Measurements from ENCODE around the gene CASS4. TPM values are rescaled to one million over a fixed set of nuclear protein-coding genes. Genes with fewer than 3 reads are reported as not detected.

CASS4 gene
- total RNA-seq, 1 experiment from 2014 or later, result 0.17 TPM

DNA sequence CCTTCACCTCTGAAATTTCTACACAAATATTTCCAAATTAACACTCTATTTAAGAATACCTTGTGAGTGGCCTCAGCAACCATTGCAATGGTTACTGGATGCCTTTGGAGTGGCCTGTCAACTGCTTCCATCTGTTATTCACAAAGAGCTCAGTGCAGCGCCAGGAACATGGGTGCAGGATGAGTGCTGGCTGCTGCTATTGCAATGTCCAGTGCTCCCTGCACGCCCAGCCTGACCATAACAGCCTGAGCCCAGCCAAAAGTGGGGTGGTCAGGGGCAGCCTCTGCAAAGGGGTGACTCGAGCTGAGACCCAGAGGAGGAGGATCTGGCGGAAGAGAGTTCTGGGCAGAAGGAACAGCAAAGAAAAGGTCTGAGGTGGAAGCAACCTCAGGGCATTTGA, 18.4 kb downstream of the CASS4 start:
- POLR2A ChIA-PET, result no interaction called here
- Histone ChIP-seq H3K4me1 (ENCODE audit: control insufficient read depth in 1 of 2, insufficient read depth in 2 of 2, low read length in 2 of 2) (peaks cover 0 to 11% of the 10 kb centered on the region in 2 experiments; a peak in 2 of 4 replicates), H3K79me2 (ENCODE audit: insufficient read depth, low read length) (no peaks in the 10 kb centered on the region)

More for the DNA sequence above, 18.4 kb downstream of the CASS4 start:
- H3K9me2 ChIP-seq (ENCODE audit: insufficient read depth), result no peaks in the 10 kb centered on the region
- no peak overlapping the region for H3K4me3 ChIP-seq (replicated peaks in 1 of 2; ENCODE audit: low read depth in 1 of 2, low read length in 2 of 2)
- ATAC-seq (no peak), DNase-seq (ENCODE audit: low read depth, low spot score) (no peak)
- no peaks in the 10 kb centered on the region for H4K20me1 ChIP-seq (ENCODE audit: insufficient read depth)
- RAD21 ChIA-PET (ENCODE audit: low non-redundant PET in 1 of 2, low total read pairs in 2 of 2, uncharacterized antibody in 2 of 2, unreplicated experiment in 2 of 2), result no interaction called here
- H3K9me3 ChIP-seq (ENCODE audit: control insufficient read depth in 1 of 2, insufficient read depth in 1 of 2, low read depth in 1 of 2, low read length in 2 of 2), result no peaks in the 10 kb centered on the region
- no peaks in the 10 kb centered on the region for H3K27me3 ChIP-seq (ENCODE audit: insufficient read depth, low read length)
- H3K9ac ChIP-seq (ENCODE audit: low read length), result no peak overlapping the region
- H3K4me2 ChIP-seq (ENCODE audit: low read length), result no peak overlapping the region
- intact Hi-C loops (cut with micrococcal nuclease), result no loop called here
- CTCF ChIA-PET, result no interaction called here
- no peaks in the 10 kb centered on the region for H3K36me3 ChIP-seq (ENCODE audit: control insufficient read depth in 1 of 2, insufficient read depth in 2 of 2, low read length in 2 of 2)
- TF ChIP-seq POLR2A (IDR thresholded peaks at IDR 0.05; ENCODE audit: borderline replicate concordance, extremely low read depth, insufficient read depth, insufficient read length), result no peak
- TF ChIP-seq SP1 (IDR thresholded peaks at IDR 0.05; ENCODE audit: low read depth), result no peak
- no peak for TF ChIP-seq RAD21 (IDR thresholded peaks at IDR 0.05; ENCODE audit: low read depth)
- TF ChIP-seq, protein P1, sequence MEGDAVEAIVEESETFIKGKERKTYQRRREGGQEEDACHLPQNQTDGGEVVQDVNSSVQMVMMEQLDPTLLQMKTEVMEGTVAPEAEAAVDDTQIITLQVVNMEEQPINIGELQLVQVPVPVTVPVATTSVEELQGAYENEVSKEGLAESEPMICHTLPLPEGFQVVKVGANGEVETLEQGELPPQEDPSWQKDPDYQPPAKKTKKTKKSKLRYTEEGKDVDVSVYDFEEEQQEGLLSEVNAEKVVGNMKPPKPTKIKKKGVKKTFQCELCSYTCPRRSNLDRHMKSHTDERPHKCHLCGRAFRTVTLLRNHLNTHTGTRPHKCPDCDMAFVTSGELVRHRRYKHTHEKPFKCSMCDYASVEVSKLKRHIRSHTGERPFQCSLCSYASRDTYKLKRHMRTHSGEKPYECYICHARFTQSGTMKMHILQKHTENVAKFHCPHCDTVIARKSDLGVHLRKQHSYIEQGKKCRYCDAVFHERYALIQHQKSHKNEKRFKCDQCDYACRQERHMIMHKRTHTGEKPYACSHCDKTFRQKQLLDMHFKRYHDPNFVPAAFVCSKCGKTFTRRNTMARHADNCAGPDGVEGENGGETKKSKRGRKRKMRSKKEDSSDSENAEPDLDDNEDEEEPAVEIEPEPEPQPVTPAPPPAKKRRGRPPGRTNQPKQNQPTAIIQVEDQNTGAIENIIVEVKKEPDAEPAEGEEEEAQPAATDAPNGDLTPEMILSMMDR (IDR thresholded peaks at IDR 0.05 in 2 of 3, conservative IDR thresholded peaks at IDR 0.05 in 1 of 3; ENCODE audit: borderline replicate concordance in 1 of 3, insufficient read depth in 1 of 3, low read depth in 2 of 3, low read length in 2 of 3), result no peak
- no peak for TF ChIP-seq REST (IDR thresholded peaks at IDR 0.05; ENCODE audit: low read depth)
- TF ChIP-seq MAX (IDR thresholded peaks at IDR 0.05), result no peak
- no peak for TF ChIP-seq ZFX (IDR thresholded peaks at IDR 0.05)
- no peak for TF ChIP-seq EZH2 (IDR thresholded peaks at IDR 0.05)
- no peak for TF ChIP-seq EZH2phosphoT487 (IDR thresholded peaks at IDR 0.05; ENCODE audit: borderline replicate concordance)
- no peak for TF ChIP-seq TCF7L2 (IDR thresholded peaks at IDR 0.05; ENCODE audit: borderline replicate concordance, extremely low read depth, insufficient read depth, insufficient read length)
- no TSS peak for BruUV-seq (replicated peaks)
- no peak overlapping the region for H2AFZ ChIP-seq (ENCODE audit: low read depth, low read length, poor library complexity, severe bottlenecking)
- no peak overlapping the region for H3K27ac ChIP-seq (ENCODE audit: low read depth, low read length)

All from HCT116 (cell line).